HFFc6 (cell line): ENCODE data around the gene PTPRN2. TPM values are rescaled to one million over a fixed set of nuclear protein-coding genes. Genes with fewer than 3 reads are reported as not detected.

Experiments
- DNase-seq: peaks from one replicate; pipeline ENCODE4 v3.0.0-alpha.2; 2018
- H3K27ac Mint-ChIP-seq: 2 replicates; pipeline ENCODE4 v1.8.0; 2020; ENCODE audit warnings: mild to moderate bottlenecking, mixed read lengths
- H3K27me3 Mint-ChIP-seq: 2 replicates; pipeline ENCODE4 v1.8.0; 2021; ENCODE audit warnings: mild to moderate bottlenecking, moderate library complexity, mixed read lengths; ENCODE audit not compliant: insufficient read depth
- H3K36me3 Mint-ChIP-seq: 2 replicates; pipeline ENCODE4 v1.8.0; 2021; ENCODE audit warnings: low read depth, mixed read lengths
- H3K4me1 Mint-ChIP-seq: 2 replicates; pipeline ENCODE4 v1.8.0; 2020; ENCODE audit warnings: low read depth, mixed read lengths
- H3K4me3 Mint-ChIP-seq: 2 replicates; pipeline ENCODE4 v1.8.0; 2020; ENCODE audit warnings: mild to moderate bottlenecking, moderate library complexity, mixed read lengths
- H3K9me3 Mint-ChIP-seq: 2 replicates; pipeline ENCODE4 v1.8.0; 2020; ENCODE audit warnings: mild to moderate bottlenecking, mixed read lengths
- CTCF ChIP-seq: fragments of 200-600 bp; sonication (generic); IDR thresholded peaks from 2 replicates; pipeline ENCODE4 v1.5.0; 2021; ENCODE audit warnings: antibody characterized with exemption, mild to moderate bottlenecking
- total RNA-seq, 6 experiments: library from RNA; stranded (reverse); fragmentation: NEBNext Ultra II Directional; extraction: Animal tissue kit (Norgen Biotek cat#: 25700); gene quantifications; 2 replicates in 1 of 6; 3 replicates in 5 of 6; pipeline ENCODE4 v1.2.3, GENCODE V29; 2021

Gene PTPRN2
- total RNA-seq, 6 experiments from 2014 or later, result 0.05 to 0.27 (median 0.23) TPM

GRCh38 chr7:157864911-157865310, 722.7 kb downstream of the PTPRN2 start:
- no peak for DNase-seq
- H3K9me3 Mint-ChIP-seq, result peaks cover 48% of the 10 kb centered on the region
- H3K4me1 Mint-ChIP-seq, result no peaks in the 10 kb centered on the region
- no peak for TF ChIP-seq CTCF
- H3K4me3 Mint-ChIP-seq, result no peak overlapping the region
- H3K36me3 Mint-ChIP-seq, result peaks cover 4% of the 10 kb centered on the region; the same call in 1 of the 2 replicates
- H3K27ac Mint-ChIP-seq, result no peak overlapping the region
- H3K27me3 Mint-ChIP-seq, result no peaks in the 10 kb centered on the region

GRCh38 chr7:157863906-157864810, 723.5 kb downstream of the PTPRN2 start:
- H3K36me3 Mint-ChIP-seq, result peaks cover 4% of the 10 kb centered on the region; the same call in 1 of the 2 replicates
- no peak for DNase-seq

GRCh38 chr7:157863176-157863575, 724.4 kb downstream of the PTPRN2 start:
- no peak for DNase-seq
- Mint-ChIP-seq H3K27ac (no peak overlapping the region), H3K4me3 (no peak overlapping the region), H3K27me3 (no peaks in the 10 kb centered on the region), H3K4me1 (no peaks in the 10 kb centered on the region), H3K9me3 (peaks cover 35% of the 10 kb centered on the region), H3K36me3 (peaks cover 4% of the 10 kb centered on the region; the same call in 1 of the 2 replicates)
- no peak for TF ChIP-seq CTCF

More at GRCh38 chr7:157863906-157864810, 723.5 kb downstream of the PTPRN2 start:
- TF ChIP-seq CTCF, result no peak
- Mint-ChIP-seq H3K9me3 (peaks cover 45% of the 10 kb centered on the region), H3K27ac (no peak overlapping the region), H3K4me3 (no peak overlapping the region), H3K4me1 (no peaks in the 10 kb centered on the region), H3K27me3 (no peaks in the 10 kb centered on the region)

GRCh38 chr7:157862731-157863130, 724.9 kb downstream of the PTPRN2 start:
- H3K9me3 Mint-ChIP-seq, result peaks cover 34% of the 10 kb centered on the region
- H3K36me3 Mint-ChIP-seq, result peaks cover 4% of the 10 kb centered on the region; the same call in 1 of the 2 replicates
- no peak for TF ChIP-seq CTCF
- H3K4me3 Mint-ChIP-seq, result no peak overlapping the region
- H3K4me1 Mint-ChIP-seq, result no peaks in the 10 kb centered on the region
- no peak for DNase-seq
- H3K27ac Mint-ChIP-seq, result no peak overlapping the region
- no peaks in the 10 kb centered on the region for H3K27me3 Mint-ChIP-seq

GRCh38 chr7:157861551-157861950, 726.1 kb downstream of the PTPRN2 start:
- H3K27ac Mint-ChIP-seq, result no peak overlapping the region
- H3K9me3 Mint-ChIP-seq, result peaks cover 42% of the 10 kb centered on the region
- no peak overlapping the region for H3K4me3 Mint-ChIP-seq
- peaks cover 4% of the 10 kb centered on the region; the same call in 1 of the 2 replicates for H3K36me3 Mint-ChIP-seq
- no peaks in the 10 kb centered on the region for H3K4me1 Mint-ChIP-seq
- no peak for TF ChIP-seq CTCF
- no peak for DNase-seq
- H3K27me3 Mint-ChIP-seq, result no peaks in the 10 kb centered on the region
